H1 (cell line): ENCODE measurements around the gene MT1H.

Experiments used
- EGR1 ChIP-seq: IDR thresholded peaks from 2 replicates; pipeline ENCODE4 v1.6.1; 2011; ENCODE audit warnings: low read depth, low read length, borderline replicate concordance
- POLR2A ChIP-seq, 2 experiments: IDR thresholded peaks; 1 replicate in 1 of 2; 2 replicates in 1 of 2; pipeline ENCODE4 v1.6.1; 2011; ENCODE audit warnings: low read depth in 2 of 2, low read length in 2 of 2, mild to moderate bottlenecking in 2 of 2; ENCODE audit errors: control extremely low read depth in 1 of 2
- SUZ12 ChIP-seq: fragments of 200-600 bp; sonication (generic); IDR thresholded peaks from 2 replicates; pipeline ENCODE4 v1.6.1; 2012; ENCODE audit warnings: mild to moderate bottlenecking, inconsistent platforms, low read length, moderate library complexity, mixed read lengths
- TAF1 ChIP-seq: IDR thresholded peaks from 2 replicates; pipeline ENCODE4 v1.6.1; 2011; ENCODE audit warnings: mild to moderate bottlenecking, low read depth, low read length
- TF ChIP-seq, protein P1 (sequence below): IDR thresholded peaks from 2 replicates; pipeline ENCODE4 v1.6.1; 2012; ENCODE audit warnings: inconsistent platforms

DNA sequence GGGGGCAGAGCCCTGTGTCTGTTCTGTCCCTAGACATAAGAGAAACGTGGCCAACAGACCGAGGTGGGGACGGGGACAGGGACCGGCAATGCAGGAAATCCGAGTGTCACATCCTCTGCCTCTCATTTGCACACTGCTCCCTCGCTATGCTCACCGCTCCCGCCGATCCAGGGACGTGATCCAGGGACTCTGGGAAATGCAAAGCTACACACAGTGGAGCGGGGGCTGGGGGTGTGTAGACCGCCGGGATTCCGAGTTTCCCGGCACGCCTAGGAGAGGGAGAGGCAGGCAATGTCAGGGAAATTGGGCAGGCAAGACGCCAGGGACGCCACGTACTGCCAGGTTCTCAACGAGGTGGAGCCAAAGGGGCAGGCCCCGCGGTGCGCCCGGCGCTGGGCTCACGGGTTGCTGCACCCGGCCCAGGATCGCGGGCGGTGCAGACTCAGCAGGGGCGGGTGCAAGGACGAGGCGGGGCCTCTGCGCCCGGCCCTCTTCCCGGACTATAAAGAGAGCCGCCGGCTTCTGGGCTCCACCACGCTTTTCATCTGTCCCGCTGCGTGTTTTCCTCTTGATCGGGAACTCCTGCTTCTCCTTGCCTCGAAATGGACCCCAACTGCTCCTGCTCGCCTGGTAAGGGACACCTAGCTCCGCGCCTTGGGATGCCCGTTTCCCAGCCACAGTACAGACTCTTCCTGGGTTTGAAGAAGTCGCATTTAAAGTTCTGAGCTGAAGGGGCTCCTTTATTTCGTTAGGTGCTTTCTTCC lies 12.5 kb downstream of the MT1H start, which contains the start of gene MT1X:
- TF ChIP-seq, protein P1, sequence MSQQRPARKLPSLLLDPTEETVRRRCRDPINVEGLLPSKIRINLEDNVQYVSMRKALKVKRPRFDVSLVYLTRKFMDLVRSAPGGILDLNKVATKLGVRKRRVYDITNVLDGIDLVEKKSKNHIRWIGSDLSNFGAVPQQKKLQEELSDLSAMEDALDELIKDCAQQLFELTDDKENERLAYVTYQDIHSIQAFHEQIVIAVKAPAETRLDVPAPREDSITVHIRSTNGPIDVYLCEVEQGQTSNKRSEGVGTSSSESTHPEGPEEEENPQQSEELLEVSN: no peak
- TF ChIP-seq SUZ12: peak; percentile 37; the same call in 1 of the 2 replicates
- TF ChIP-seq EGR1: no peak
- TF ChIP-seq TAF1: no peak
- TF ChIP-seq POLR2A (IDR thresholded peaks at IDR 0.05; ENCODE audit: control extremely low read depth in 1 of 2, low read depth in 2 of 2, low read length in 2 of 2): peak in 1 of 2 experiments; percentile 61; a peak in 2 of 3 replicates
